ENCODE measurements around the gene IFNLR1. TPM values are rescaled to one million over a fixed set of nuclear protein-coding genes. Genes with fewer than 3 reads are reported as not detected.

The IFNLR1 gene
- total RNA-seq, 2 donors from 2014 or later, result 0.14 TPM; not detected in 1

DNA sequence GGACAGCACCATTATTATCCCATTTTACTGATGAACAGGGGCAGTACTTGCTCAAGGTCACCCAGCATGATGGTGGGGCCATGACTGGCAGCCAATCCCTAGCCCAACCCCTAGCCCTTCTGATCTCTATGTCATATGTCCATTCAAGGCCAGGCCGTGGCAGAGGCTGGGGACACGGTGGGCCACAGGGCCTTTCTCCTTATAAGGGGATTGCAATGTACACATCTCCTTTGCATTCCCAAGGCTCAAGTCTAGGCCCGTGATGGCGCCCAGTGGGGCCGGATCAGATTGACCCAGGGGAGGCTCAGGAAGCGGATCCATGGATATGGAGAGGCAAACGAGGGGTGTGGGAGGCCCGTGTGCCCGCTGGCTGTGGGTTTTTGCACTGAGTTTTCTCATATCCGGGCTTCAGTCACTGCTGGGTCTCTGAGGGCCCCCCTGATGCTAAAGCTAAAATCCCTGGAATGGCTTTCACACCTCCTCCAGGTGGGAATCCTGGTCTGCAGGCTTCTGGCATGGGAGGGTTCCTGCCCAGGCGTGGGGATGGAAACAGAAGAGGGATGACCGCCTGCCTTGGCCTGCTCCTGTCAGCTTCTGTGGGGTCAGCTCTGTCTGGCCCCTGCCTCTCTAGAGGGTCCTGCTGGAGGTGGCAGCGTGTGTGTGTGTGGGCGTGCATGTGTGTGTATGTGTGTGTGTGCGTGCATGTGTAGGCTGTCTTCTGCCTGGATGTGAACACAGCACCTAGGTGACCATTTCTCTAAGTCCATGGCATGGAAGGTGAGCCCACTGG lies 77.2 kb downstream of the IFNLR1 start:
- Histone ChIP-seq H3K27ac (peak overlapping the region; percentile 85 to 88), H3K9me3 (no peaks in the 10 kb centered on the region), H3K4me3 (no peak overlapping the region), H3K36me3 (no peaks in the 10 kb centered on the region), H3K27me3 (replicated peaks; ENCODE audit: insufficient read depth) (no peaks in the 10 kb centered on the region), H3K4me1 (ENCODE audit: control insufficient read depth in 1 of 2, low read depth in 2 of 2) (peaks cover 13 to 23% of the 10 kb centered on the region in 2 donors)
- TF ChIP-seq, protein P1, sequence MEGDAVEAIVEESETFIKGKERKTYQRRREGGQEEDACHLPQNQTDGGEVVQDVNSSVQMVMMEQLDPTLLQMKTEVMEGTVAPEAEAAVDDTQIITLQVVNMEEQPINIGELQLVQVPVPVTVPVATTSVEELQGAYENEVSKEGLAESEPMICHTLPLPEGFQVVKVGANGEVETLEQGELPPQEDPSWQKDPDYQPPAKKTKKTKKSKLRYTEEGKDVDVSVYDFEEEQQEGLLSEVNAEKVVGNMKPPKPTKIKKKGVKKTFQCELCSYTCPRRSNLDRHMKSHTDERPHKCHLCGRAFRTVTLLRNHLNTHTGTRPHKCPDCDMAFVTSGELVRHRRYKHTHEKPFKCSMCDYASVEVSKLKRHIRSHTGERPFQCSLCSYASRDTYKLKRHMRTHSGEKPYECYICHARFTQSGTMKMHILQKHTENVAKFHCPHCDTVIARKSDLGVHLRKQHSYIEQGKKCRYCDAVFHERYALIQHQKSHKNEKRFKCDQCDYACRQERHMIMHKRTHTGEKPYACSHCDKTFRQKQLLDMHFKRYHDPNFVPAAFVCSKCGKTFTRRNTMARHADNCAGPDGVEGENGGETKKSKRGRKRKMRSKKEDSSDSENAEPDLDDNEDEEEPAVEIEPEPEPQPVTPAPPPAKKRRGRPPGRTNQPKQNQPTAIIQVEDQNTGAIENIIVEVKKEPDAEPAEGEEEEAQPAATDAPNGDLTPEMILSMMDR (IDR thresholded peaks at IDR 0.05), result no peak
- ATAC-seq (ENCODE audit: insufficient number of reproducible peaks, low FRiP score, low read depth), result no peak
- DNase-seq (ENCODE audit: low spot score), result no peak

DNA sequence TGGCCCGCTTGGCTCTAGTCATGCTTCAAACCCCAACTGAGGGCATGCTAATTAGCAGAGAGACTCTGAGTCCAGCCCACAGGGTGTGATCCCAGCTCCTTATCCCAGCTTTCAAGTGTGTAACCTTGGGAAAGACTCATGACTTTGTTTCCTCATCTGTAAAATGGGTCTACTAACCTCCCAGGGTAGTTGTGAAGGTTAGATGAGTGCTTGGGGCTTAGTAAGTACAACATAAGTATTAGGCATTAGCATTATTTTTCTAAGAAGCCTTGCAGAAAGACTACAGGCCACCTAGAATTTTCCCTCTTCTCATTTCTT lies 78.0 kb downstream of the IFNLR1 start:
- Histone ChIP-seq H3K9me3 (no peaks in the 10 kb centered on the region), H3K4me1 (ENCODE audit: control insufficient read depth in 1 of 2, low read depth in 2 of 2) (peaks cover 13 to 23% of the 10 kb centered on the region in 2 donors), H3K27me3 (replicated peaks; ENCODE audit: insufficient read depth) (no peaks in the 10 kb centered on the region), H3K36me3 (no peaks in the 10 kb centered on the region), H3K4me3 (no peak overlapping the region), H3K27ac (peak overlapping the region in 1 of 2 donors; percentile 19)
- TF ChIP-seq, protein P1 (IDR thresholded peaks at IDR 0.05), result no peak
- ATAC-seq (ENCODE audit: insufficient number of reproducible peaks, low FRiP score, low read depth) (no peak), DNase-seq (ENCODE audit: low spot score) (no peak)

DNA sequence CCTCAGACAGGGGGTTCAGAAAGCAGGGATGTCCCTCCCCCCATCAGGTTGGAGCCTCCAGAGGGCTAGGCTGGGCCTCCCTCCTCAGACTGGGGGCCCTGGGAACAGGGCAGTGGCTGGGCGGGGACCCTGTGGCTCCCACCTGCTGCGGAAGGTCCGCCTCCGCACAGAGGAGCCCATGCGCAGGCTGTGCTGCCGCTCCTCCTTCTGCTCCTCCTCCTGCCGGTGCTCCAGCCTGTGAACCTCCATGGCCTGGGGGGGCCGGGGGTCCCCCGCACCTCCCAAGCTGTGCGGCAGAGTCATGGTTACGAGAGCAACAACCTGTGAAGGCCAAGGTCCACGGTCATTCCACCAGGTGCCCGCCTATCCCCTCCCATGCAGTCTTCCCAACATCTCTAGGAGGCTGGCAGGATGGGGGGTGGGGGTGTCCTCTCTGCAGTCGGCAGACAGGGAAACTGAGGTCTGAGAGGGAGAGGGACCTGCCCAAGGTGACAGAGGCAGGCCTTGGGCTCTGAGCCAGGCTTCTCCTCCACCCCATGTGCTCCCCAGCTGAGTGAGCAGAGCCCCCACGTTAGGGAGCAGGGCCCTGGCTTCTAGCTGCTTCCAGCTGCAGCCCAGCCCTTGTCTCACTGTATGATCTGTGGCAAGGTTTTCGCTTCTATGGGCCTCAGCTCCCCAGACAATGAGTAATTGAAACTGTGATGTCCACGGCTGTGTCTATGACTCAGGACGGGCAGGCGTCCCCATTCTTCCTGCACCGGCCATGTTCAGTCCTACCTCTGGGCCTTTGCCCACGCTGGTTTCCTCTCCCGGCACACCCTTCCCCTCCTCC lies 78.5 kb downstream of the IFNLR1 start:
- no peak for ATAC-seq (ENCODE audit: insufficient number of reproducible peaks, low FRiP score, low read depth)
- no peak overlapping the region for H3K4me3 ChIP-seq
- no peaks in the 10 kb centered on the region for H3K27me3 ChIP-seq (replicated peaks; ENCODE audit: insufficient read depth)
- peaks cover 13 to 27% of the 10 kb centered on the region in 2 donors for H3K4me1 ChIP-seq (ENCODE audit: control insufficient read depth in 1 of 2, low read depth in 2 of 2)
- no peak for DNase-seq (ENCODE audit: low spot score)
- H3K36me3 ChIP-seq, result no peaks in the 10 kb centered on the region
- no peaks in the 10 kb centered on the region for H3K9me3 ChIP-seq
- TF ChIP-seq, protein P1 (IDR thresholded peaks at IDR 0.05), result no peak
- peak overlapping the region in 1 of 2 donors; percentile 19 for H3K27ac ChIP-seq

DNA sequence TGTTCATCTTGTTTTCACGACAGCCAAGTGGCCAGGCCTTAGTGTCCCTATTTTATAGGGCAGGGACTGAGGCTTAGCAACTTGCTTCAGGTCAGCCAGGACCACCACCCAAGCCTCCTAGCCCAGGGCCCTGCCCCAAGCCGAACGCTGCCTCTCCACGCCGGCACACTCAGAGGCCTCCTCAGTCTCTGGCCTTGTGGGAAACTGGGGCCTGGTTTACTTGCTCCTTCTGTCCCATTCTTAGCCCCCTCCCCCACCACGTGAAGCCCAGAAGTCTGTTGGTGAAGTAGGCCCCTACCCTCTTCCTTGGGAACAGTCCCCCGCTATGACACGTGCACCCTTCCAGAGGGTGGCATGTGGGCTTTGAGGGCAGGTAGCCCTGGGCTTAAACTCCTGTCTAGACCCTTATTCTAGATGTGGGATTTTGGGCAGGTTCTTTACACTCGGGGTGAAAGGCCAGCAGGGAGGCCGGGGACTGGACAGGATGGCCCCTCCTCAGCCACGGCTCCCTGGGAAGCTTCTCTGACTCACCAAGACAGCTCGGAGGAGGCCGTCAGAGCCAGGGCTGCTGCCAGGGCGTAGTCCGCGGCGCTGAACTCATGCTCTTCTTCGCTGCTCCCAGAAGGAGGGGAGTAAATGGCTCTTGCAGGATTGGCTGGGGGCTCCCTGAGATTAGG lies 79.5 kb downstream of the IFNLR1 start:
- no peaks in the 10 kb centered on the region for H3K27me3 ChIP-seq (replicated peaks; ENCODE audit: insufficient read depth)
- no peak overlapping the region for H3K4me3 ChIP-seq
- H3K4me1 ChIP-seq (ENCODE audit: control insufficient read depth in 1 of 2, low read depth in 2 of 2), result peaks cover 22 to 36% of the 10 kb centered on the region in 2 donors
- no peaks in the 10 kb centered on the region for H3K36me3 ChIP-seq
- TF ChIP-seq, protein P1 (IDR thresholded peaks at IDR 0.05), result no peak
- DNase-seq (ENCODE audit: low spot score) (no peak), ATAC-seq (ENCODE audit: insufficient number of reproducible peaks, low FRiP score, low read depth) (no peak)
- H3K27ac ChIP-seq, result no peak overlapping the region
- H3K9me3 ChIP-seq, result no peaks in the 10 kb centered on the region
